Stimulated activated CD8-positive, alpha-beta memory T cell treated with anti-CD3 and anti-CD28 coated beads, Interleukin-4, amount 100 ng/mL, for 24 hours (primary cell): ENCODE data around the gene GCG.
A peak's percentile ranks its signal among the peaks of the same experiment; 100 is the strongest.

ENCODE experiments used
- DNase-seq: peaks from one replicate; pipeline ENCODE4 v3.0.0-alpha.2; 2020; ENCODE audit warnings: low read depth

GCG gene

DNA sequence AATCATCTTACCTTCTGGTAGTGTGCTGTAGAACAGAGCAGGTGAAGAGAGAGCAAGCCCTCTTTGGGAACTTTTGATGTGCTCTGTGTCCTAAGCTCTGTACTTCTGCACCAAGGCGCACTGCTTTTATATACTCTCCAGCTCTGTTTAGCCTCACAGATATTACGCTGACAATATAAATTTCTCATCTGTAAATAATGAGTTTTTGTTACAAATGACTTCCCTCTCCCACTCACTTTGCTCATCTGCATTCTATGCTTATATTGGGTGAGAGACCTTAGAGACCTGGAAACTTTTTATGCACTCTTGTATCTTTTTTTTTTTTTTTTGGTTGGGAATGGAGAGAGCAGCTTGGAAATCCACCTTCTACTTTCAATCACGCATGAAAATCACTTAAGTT, at the start of gene GCG:
TSS of gene GCG (minus strand) at position 101 of the 400 bp plus-strand sequence. CDS start 3,069 bp downstream, outside the sequence.
- no peak for DNase-seq

DNA sequence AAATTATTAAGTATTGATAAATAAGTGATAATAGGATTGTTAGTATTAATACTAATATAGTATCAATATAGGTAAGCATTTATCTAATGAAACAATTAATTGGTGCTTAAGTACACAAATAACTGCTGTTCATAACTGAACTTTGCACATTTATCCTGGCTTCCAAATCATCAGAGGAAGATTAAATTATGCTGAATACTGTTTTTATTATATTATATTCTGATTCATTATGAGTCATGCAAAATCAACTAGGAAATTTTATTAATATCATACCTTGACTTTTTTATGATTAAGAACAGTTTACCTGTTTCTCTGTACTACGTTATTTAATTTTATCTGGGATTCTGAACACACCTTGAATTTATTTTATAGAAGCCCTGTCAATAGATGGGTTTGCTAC, 48.6 kb upstream of the GCG start:
- DNase-seq = no peak

DNA sequence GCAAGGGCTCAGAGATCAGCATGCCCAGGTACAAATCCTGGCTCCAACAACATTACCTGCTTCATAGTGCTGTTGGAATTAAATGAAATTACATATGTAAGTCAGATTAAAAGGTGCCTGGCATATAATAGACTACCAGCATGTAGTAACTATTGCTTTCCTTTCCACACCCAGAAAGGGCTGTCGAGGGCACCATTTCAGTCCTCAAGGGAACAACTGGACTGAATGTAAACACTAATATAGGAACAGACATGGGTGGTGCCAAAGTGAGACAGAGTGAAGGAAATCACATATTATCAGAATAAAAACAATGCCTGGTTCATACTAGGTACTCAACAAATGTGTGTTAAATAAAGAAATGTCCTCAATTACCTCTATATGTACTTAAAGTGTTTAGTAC, 47.9 kb upstream of the GCG start:
- DNase-seq = no peak

DNA sequence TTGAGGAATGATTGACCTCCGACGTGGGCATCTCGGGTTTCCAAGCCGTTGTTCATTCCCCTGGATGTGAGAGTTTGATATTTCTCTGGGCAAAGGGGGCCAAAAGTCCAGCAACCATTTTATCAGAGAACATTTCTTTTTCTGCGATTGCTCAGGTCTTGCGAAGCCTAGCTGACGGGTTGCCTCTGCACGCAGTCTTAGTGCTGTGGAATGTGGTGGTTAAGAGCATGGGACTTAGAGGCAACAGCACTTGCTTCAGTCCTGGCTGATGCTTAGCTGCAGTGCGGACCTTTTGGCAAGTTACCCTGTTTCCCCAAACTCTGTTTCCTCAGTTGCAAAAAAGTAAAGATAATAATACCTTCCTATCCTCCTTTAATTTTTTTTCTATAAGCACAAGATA, 46.2 kb upstream of the GCG start:
- DNase-seq = no peak

DNA sequence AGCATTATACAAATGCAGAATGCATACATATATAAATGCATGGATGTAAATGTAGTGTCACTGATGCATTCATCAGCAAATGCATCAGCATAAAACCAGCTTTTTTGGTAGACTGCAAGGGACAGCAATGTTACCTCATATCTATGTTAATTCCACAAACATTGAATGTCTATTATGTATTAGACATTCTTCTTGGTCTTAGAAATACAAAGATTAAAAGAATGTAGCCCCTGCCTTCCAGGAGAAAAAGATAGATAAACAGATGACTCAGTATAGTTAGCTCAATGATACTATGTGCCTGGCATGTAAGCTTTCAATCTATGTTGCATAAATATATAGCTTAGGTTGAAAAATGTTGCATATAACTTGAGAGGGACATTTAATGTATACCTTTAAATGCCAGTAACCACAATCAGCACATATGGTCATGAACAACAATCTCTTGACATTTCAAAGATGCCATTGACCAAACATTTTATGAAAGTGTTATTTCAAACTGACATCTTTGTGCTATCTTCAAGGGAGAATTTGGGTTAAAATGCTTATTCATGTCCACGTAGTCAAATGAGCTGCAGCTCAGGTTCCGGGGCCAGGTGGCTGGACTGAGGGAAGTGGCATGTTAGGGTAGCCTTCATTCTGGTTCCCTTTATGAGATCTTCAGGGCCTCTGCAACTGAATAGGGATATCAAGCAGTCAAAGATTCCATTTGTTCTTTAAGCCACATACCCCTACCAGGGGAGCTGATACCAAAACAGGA, 45.2 kb upstream of the GCG start:
- no peak for DNase-seq

DNA sequence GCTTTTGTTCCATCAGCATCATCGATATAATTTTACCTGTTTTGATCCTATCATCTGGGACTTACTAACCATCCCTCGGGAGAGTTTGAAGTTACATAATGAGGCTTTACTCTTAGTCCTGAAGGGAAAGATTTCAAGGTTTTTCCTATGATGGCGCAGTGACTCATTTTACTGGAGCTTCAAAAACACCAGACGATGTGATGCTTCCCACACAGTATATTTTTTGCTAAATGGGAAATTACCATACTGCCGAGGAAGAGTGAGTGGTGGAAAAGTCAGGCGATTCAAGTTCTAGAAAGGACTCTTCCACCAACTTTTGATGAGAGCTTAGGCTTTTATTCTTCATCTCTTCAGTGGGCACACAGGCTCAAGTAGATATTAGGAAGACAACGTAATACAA, 44.6 kb upstream of the GCG start:
- DNase-seq = no peak

DNA sequence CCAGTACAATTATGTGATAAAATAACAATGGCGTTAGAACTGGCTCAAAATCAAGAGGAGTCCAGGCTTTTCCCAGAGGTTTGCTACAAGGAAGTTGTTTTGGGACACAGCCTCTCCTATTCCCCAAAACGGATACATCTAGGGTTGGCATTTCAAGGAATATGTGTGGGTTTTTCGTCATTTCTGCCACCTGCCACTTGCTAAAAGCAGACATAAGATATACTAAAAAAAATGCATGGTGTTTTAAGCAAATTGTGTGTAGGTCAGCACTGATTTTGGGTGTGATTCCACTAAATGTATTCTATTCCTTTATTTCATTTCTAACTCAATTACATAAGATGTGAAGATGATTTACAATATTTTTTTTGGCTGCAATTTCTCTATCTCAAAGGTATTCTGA, 36.4 kb upstream of the GCG start:
- no peak for DNase-seq

DNA sequence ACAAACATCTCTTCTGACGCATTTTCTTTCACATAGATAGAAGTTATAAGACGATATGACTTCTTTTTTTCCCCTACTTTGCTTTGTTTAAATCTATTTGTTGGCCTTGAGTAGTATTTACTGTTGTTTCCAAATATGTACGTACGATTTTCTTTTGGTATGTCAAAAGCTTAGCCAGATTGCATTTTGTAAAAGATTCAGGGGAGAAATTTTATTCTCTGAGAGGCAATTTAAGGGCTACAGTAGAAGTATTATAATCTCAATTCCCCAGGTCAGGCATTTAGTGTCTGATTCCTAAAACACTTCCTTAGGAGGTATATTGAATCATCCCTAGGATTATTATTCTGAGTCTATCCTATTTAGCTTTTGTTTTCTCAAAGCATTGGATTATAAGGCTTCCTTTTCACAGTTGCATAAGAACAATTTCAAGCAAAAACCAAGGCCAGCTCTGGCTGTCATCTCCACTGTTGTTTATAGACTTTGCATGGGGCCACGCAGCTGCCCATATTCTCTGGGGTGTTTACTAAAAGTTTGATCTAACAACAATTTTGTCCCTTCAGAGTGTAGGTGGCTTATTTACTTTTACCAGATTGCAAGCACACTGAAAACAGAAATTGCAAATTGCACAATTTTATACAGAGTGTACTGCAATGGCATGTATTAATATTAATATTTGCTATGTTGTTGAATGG, 33.6 kb upstream of the GCG start:
- no peak for DNase-seq

DNA sequence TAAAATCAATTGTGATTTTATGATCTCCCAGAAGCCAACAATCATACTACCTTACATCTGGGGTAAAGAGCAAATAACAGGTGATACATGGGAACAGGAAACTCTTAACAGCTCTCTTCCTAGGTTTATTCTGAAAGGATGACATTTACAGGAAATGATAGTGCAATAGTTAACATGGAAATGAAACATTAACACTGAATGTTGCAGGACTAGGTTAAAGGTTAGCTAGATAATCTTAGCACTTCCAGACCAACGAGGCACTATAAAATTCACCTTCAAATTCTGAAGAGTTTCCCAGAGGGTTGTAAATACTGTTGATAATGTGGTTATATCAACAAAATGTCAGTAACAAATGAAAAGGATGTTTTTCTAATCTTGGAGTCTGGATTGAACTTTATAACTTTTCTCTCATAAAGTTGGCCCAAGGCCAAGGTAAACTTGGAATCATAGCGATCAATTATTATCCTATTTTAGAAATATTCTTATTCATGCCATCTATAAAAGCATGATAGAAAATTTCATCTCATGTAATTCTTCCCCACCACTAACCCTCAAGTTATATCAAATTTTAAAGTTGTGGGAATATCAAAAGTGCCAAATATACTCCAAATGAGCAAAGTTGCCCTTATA, 32.9 kb upstream of the GCG start:
- no peak for DNase-seq

DNA sequence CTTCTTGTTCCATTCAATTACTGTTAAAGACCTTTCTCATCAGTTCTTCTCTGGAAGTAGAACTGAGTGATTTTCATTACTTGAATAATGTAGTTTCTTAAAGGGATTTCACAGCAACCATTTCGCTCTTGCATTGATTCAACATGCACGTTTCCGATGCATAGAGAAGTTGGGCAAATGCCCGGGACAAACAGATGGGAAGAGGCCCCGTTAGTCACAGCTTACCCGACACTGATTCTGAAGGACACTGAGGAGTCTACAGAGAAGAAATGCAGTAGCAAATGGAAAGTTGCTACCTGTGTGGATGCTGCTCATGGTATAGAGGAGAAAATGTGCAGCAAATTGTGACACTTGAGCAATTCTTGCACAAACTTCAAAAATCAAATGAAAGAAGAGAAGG, 32.3 kb upstream of the GCG start:
- no peak for DNase-seq

DNA sequence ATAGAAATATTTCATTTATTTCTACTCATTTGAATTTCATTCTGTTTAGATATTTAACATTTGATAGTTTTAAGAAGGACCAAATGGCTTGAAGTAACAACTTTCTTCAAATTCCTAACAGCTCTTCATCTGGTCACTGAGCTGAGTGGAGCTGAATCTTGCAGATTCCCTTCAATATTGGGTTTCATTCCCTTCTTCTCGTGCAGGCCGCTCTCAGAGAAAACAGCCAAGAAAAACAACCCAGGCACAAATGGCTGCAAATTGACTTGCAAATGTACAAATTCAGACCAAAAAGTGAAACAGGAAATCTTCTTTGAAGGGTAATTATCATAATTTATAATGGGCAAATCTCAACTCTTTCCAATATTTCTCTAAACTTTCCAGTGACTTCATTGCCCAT, 30.3 kb upstream of the GCG start:
- DNase-seq = no peak

DNA sequence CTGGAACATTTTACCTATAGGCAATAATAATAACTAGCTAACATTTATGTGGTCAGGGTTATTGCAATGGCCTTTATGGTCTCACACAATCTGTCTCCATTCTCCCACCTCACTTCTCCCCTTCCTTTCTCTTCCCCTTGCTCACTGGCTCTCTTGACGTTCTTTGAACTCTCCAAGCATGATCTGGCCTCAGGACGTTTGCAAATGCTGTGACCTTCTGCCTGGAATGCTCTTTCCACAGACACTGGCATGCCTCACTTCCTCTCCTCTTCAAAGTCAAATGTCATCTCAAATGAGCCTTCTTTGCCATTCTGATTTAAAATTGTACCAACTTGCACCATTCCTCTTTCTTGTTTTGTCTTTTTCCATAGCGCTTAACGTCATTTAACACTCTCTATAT, 25.3 kb upstream of the GCG start:
- no peak for DNase-seq

DNA sequence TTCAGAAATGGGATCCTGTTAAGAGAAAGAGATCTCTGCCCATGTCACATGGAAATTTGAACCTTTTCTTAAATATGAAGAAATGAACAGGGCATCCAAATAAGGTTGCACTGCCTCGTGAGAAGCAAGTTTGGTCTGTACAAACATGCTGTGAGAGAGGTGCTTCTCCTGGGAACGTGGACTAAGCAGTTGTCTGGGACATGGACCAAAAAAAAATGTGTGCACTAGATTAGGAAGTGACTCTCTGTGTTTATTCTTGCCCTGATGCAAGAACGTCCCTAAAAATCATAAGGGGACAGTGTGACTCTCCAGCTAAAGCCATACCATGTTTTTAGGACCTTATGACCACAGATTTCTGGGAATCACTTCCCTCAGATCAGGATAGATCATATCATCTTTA, 23.7 kb upstream of the GCG start:
- DNase-seq = no peak

DNA sequence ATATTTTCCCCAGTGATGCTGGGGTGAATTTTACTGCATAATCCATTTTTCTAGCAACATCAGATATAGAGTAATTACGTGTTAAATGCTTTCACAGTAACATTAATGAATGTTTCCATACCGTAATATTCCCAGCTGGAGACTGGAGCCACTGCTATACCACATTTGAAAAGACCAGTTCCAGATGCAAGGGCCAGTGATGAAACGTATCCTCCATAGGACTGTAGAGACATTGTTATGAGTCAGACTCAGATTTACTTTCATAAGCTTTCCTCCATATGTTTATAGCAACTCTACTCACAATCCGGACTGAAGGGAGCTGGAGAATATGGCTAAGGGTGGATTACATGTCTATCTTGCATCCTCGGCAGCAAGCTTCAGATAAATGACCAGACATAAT, 22.7 kb upstream of the GCG start:
- no peak for DNase-seq

DNA sequence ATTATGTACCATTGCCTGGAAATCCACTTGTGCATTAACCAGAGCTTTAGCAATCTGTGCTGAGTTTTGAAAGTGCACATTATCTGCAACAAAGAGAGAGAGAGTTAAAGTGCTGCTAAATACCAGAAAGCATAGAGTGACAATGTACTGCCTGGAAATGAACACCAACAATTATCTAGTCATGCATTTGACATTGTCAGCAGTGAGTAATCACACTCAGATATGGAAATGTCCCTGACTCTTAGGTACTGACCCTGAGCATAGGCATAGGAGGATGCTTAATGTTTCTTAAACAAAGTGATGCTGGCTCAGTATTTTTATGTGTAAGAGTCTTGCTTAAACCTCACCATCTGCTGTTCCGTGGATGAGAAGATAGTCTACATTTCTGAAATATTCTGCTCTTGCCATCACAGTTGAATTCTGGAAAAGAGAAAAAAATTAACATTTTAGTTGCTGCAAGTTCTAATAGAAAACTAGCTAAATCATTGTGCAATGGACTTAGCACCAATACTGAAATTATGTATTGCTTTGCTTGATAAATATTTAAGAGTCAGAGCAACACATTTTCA, 20.8 kb upstream of the GCG start:
- no peak for DNase-seq

DNA sequence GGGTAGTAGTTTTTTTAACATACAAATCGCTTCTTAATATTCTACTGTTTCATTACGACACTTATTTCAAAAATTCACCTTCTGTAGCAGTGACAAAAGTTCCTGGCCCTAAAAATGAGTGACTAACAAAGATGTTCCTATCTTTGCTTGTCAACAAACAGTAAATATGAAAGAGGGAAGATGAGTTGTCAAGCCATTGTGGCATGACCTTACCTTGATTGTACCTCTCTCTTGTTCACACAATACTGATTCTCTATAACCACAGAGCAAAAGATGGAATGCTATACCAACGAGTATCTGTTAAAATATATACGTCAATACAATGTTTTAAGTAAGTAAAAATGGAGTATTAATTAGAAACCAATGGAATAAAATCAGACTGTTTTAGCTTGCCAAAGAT, 14.7 kb upstream of the GCG start:
- DNase-seq = no peak

DNA sequence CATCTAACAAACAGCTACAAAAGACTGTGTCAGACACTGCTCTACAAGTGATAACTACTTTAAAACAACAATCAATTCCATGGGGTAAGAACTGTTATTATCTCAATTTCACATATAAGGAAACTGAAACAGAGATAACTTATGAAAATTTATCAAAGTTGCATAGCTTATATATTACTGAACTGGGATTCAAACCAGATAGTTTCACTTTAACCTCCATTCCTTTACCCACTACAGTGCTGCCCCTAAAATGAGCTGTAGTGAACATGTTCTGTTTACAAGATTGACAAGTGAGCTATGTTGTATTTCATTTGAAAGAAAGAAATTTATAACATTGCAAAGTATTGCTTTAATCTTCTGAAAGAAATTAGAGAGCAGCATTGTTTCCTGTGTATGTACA, 14.1 kb upstream of the GCG start:
- no peak for DNase-seq

DNA sequence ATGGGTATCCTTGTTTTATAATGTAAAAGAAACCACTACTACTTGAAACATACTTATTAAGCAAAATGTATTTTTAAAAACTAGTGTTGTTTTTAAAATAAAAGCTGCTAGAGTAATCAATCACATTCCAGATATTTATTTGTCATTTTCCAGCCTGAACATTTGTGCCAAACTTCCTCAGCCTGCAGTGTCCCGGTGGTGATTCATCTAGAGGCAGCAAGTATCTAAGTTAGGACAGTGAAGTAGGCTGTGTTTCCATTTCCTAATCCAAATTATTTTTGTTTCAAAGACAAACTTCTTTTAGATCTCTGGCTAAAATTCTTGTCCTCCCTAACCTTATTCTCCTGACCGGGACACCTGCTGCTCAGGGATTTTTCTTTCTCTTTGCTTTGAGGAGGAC, 12.8 kb upstream of the GCG start:
- DNase-seq = no peak

DNA sequence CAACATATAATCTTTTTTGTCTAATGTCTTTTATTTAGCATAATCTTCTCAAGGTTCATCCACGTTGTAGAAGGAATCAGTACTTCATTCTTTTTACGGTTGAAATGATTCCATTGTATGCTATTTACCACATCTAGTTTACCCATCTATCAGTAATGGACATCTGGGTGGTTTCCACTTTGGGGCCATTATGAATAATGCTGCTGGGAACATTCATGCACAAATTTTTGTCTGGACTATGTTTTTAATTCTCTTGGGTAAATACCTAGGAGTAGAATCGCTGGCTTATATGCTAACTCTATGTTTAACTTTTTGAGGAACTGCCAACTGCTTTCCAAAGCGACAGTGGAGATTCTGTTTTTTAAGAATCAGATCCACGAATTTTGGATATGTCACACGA, 7.4 kb upstream of the GCG start:
- DNase-seq = no peak

DNA sequence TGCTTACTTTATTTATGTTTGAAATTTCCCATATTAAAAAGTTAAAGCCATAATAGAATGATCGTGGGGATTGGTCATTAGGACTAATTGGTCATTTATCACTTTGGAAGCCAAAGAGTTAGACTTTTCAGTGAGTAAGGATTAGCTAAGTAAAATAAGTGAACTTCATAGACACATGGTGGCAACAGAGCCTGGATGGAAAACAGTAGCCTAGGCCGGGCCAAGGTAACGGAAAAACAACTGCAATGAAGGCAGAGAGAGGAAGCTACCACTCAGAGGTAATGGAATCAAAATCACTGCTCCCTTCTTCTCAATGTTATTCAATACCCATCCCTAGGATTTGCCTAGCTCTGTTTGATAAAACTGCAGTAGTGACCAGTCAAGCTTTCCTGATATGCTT, 4.1 kb upstream of the GCG start:
- no peak for DNase-seq

DNA sequence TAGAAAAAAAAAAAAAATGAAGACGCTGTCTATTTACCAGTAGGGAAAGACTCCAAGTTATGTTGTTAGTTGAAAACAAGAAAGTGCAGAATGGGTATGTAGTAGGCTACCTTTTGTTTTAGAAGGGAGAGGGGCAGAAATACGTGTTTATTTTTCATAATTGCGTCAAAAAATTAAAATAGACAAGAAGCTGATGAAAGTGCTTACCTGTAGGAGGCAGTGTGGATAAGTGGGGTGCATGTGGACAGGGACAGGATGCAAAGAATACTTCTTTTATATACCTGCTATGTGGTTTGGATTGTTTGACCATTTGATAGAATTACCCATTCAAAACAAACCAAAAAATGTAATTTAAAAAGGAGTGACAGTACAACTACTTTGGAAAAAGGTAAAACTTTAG, 3.0 kb upstream of the GCG start:
- no peak for DNase-seq

DNA sequence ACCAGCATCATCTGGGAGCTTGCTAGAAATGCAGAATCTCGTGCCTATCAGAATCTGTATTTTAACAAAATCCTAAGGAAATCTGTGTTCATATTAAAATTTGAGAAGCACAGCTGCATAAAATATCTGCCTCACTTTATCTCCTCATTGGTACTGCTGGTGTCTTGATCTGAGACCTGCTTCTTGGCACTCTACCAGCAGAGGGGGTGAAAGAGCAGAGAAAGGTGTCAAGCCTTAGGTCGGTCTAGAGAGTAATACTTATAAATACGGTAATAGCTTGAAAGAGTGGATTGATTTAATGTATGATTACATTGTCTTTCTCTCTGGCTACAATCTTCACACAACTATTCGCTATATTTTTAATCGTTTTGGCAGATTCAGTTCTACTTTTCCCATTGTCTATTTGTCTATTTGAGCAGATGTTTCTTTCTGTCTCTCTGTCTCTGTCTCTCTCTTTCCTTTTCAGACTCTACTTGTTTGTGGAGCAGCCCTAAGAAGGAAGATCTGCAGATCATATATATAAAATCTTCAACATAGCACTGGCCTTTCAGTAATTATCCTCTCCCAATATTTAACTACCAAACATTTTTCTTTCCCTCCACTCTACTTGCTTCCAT, 1.7 kb upstream of the GCG start:
- DNase-seq = peak; percentile 26

DNA sequence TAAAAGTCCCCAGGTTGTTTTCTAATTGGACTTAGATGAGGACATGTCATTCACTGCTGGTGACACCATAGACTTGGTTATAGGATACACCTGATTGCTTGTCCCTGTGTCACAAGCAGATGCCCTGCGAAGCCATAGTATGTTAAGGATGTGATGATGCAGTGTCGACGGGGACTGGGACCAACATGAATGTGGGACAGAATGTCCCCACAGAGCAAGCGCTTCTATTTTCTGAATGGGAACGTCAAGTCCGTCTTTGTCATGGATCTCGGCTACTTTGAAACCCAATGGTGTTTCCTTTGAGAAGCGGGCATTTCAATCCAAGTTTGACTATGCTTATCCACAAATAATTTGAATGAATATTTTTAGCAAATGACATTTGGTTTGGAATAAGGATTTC, 2.1 kb downstream of the GCG start:
- no peak for DNase-seq
